H1 (cell line): ENCODE results near the gene UCP2. TPM values are rescaled to one million over a fixed set of nuclear protein-coding genes. Genes with fewer than 3 reads are reported as not detected.

Source experiments
- JUND ChIP-seq: IDR thresholded peaks from 2 replicates; pipeline ENCODE4 v1.6.1; 2011; ENCODE audit warnings: mild to moderate bottlenecking, improper control_type of control experiment, low read length
- RFX5 ChIP-seq: IDR thresholded peaks from 2 replicates; pipeline ENCODE4 v1.6.1; 2011; ENCODE audit warnings: low read depth, low read length, improper control_type of control experiment, borderline replicate concordance
- TBP ChIP-seq: IDR thresholded peaks from 2 replicates; pipeline ENCODE4 v1.6.1; 2011; ENCODE audit warnings: low read depth, low read length, improper control_type of control experiment
- polyA plus RNA-seq, 7 experiments: library from polyadenylated mRNA; depleted of rRNA in 3 of 7; stranded (reverse) in 5 of 7; unstranded in 2 of 7; fragments of >200 nt in 5 of 7; fragments of 200-250 nt in 2 of 7; gene quantifications; 1 replicate in 5 of 7; 2 replicates in 1 of 7; 4 replicates in 1 of 7; pipeline versions ENCODE4 v1.2.1 to v1.2.3, GENCODE V29; 2011 to 2013; ENCODE audit warnings: missing spikeins in 2 of 7, mixed read lengths in 2 of 7
- total RNA-seq: library from RNA; stranded (reverse); fragmentation: NEBNext Ultra II Directional; extraction: Animal tissue kit (Norgen Biotek cat#: 25700); gene quantifications from 2 replicates; pipeline ENCODE4 v1.2.1, GENCODE V29; 2021

The UCP2 gene
- total and polyA plus RNA-seq, 2 of the 8 experiments (the other 6 are each of a cell fraction or from before 2014, with no cell fraction given) = 46.2 to 55.2 TPM

- no peak for TF ChIP-seq RFX5
- TF ChIP-seq TBP = no peak
- TF ChIP-seq JUND = no peak
Measured at GRCh38 chr11:73931951-73932350, 50.7 kb downstream of the UCP2 start (continued).
